HCT116 (cell line): ENCODE measurements around the gene PTPRZ1. TPM values are rescaled to one million over a fixed set of nuclear protein-coding genes. Genes with fewer than 3 reads are reported as not detected.

Experiments used
- ATAC-seq: fragments of 200-7000 bp; cut with Tn5 transposase; 2 replicates; pipeline ENCODE4 v1.9.1; 2020; ENCODE audit warnings: mild to moderate bottlenecking, moderate library complexity
- BruUV-seq: library from RNA; stranded (reverse); fragments of 400-500 nt; replicated peaks from 2 replicates; lab custom pipeline; 2021; lab: Mats Ljungman, UMichigan
- CTCF ChIA-PET: fragments of 300-600 bp; sonication (Branson Sonifier 250); formaldehyde crosslinking; loops from one replicate; lab custom pipeline; 2021; ENCODE audit warnings: antibody characterized with exemption; lab: Charles Lee
- POLR2A ChIA-PET: fragments of 300-600, 350-600 bp; sonication (Branson Sonifier 250); formaldehyde crosslinking; loops from one replicate; lab custom pipeline; 2021; ENCODE audit warnings: antibody characterized with exemption; lab: Charles Lee
- RAD21 ChIA-PET, 2 experiments: fragments of 300-600 bp; sonication (Branson Sonifier 250); formaldehyde crosslinking; loops; one replicate each; lab custom pipeline; 2023; ENCODE audit warnings: low total read pairs in 2 of 2; ENCODE audit not compliant: uncharacterized antibody in 2 of 2, unreplicated experiment in 2 of 2, low non-redundant PET in 1 of 2; lab: Charles Lee
- DNase-seq: peaks from one replicate; pipeline ENCODE4 v3.0.0-alpha.2; 2010; ENCODE audit warnings: low read depth, low spot score
- H2AFZ ChIP-seq: fragments of 200-600 bp; shearing (Covaris generic), sonication (generic); 2 replicates; pipeline ENCODE4 v1.6.1; 2017; ENCODE audit warnings: low read depth, mixed run types, mixed read lengths, antibody characterized with exemption, low read length; ENCODE audit not compliant: poor library complexity, severe bottlenecking
- H3K27ac ChIP-seq: 2 replicates; pipeline ENCODE4 v1.5.1; 2012; ENCODE audit warnings: low read depth, low read length
- H3K27me3 ChIP-seq: fragments of 200-600 bp; sonication (generic); 2 replicates; pipeline ENCODE4 v1.6.1; 2016; ENCODE audit warnings: mixed run types, low read length, mixed read lengths; ENCODE audit not compliant: insufficient read depth
- H3K36me3 ChIP-seq, 2 experiments: fragments of 200-500 bp in 1 of 2; fragments of 200-600 bp in 1 of 2; sonication (Bioruptor generic) in 1 of 2; sonication (generic) in 1 of 2; 2 replicates each; pipeline versions ENCODE4 v1.5.1 to v1.6.1; 2014 to 2016; ENCODE audit warnings: low read length in 2 of 2, inconsistent platforms in 1 of 2, mixed read lengths in 1 of 2, mixed run types in 1 of 2; ENCODE audit not compliant: insufficient read depth in 2 of 2, control insufficient read depth in 1 of 2
- H3K4me1 ChIP-seq, 2 experiments: fragments of 200-600 bp in 1 of 2; sonication (generic) in 1 of 2; 2 replicates each; pipeline versions ENCODE4 v1.5.1 to v1.6.1; 2012 to 2017; ENCODE audit warnings: low read length in 2 of 2, inconsistent platforms in 1 of 2, mild to moderate bottlenecking in 1 of 2, mixed read lengths in 1 of 2, mixed run types in 1 of 2, moderate library complexity in 1 of 2; ENCODE audit not compliant: insufficient read depth in 2 of 2, control insufficient read depth in 1 of 2
- H3K4me2 ChIP-seq: fragments of 200-600 bp; sonication (generic); 2 replicates; pipeline ENCODE4 v1.6.1; 2017; ENCODE audit warnings: mixed run types, low read length, mixed read lengths
- H3K4me3 ChIP-seq, 2 experiments: fragments of 200-600 bp in 1 of 2; sonication (generic) in 1 of 2; replicated peaks in 1 of 2; 2 replicates each; pipeline ENCODE4 v1.5.1; 2011 to 2016; ENCODE audit warnings: low read length in 2 of 2, control low read depth in 1 of 2, low read depth in 1 of 2, mild to moderate bottlenecking in 1 of 2, mixed read lengths in 1 of 2, mixed run types in 1 of 2
- H3K79me2 ChIP-seq: fragments of 200-600 bp; sonication (generic); 2 replicates; pipeline ENCODE4 v1.6.1; 2017; ENCODE audit warnings: mild to moderate bottlenecking, mixed run types, low read length, moderate library complexity, mixed read lengths; ENCODE audit not compliant: insufficient read depth
- H3K9ac ChIP-seq: fragments of 200-600 bp; sonication (generic); 2 replicates; pipeline ENCODE4 v1.6.1; 2016; ENCODE audit warnings: low read length, mixed read lengths
- H3K9me2 ChIP-seq: fragments of 200-600 bp; sonication (generic), shearing (Covaris generic); 2 replicates; pipeline ENCODE4 v1.6.1; 2017; ENCODE audit warnings: mixed run types, mild to moderate bottlenecking, moderate library complexity; ENCODE audit not compliant: insufficient read depth
- H3K9me3 ChIP-seq, 2 experiments: fragments of 200-500 bp in 1 of 2; fragments of 200-600 bp in 1 of 2; sonication (Bioruptor generic) in 1 of 2; sonication (generic) in 1 of 2; 2 replicates each; pipeline ENCODE4 v1.6.1; 2014 to 2017; ENCODE audit warnings: low read length in 2 of 2, mixed read lengths in 2 of 2, inconsistent platforms in 1 of 2, low read depth in 1 of 2, mild to moderate bottlenecking in 1 of 2, mixed run types in 1 of 2, moderate library complexity in 1 of 2; ENCODE audit not compliant: control insufficient read depth in 1 of 2, insufficient read depth in 1 of 2
- H4K20me1 ChIP-seq: fragments of 200-600 bp; sonication (generic), shearing (Covaris generic); 2 replicates; pipeline ENCODE4 v1.6.1; 2017; ENCODE audit warnings: mixed run types, mild to moderate bottlenecking, moderate library complexity; ENCODE audit not compliant: insufficient read depth
- ATF3 ChIP-seq: IDR thresholded peaks from 2 replicates; pipeline ENCODE4 v1.6.1; 2012
- CBX3 ChIP-seq: IDR thresholded peaks from 2 replicates; pipeline ENCODE4 v1.6.1; 2012; ENCODE audit warnings: low read depth
- CEBPB ChIP-seq: IDR thresholded peaks from 2 replicates; pipeline ENCODE4 v1.6.1; 2012; ENCODE audit warnings: low read depth
- EGR1 ChIP-seq: IDR thresholded peaks from 2 replicates; pipeline ENCODE4 v1.6.1; 2012; ENCODE audit warnings: low read depth
- EZH2 ChIP-seq: fragments of 200-600 bp; sonication (generic); IDR thresholded peaks from 2 replicates; pipeline ENCODE4 v1.6.1; 2017; ENCODE audit warnings: antibody characterized with exemption, mixed run types
- EZH2phosphoT487 ChIP-seq: fragments of 200-600 bp; IDR thresholded peaks from 2 replicates; pipeline ENCODE4 v1.6.1; 2018; ENCODE audit warnings: antibody characterized with exemption, borderline replicate concordance
- FOSL1 ChIP-seq: IDR thresholded peaks from 2 replicates; pipeline ENCODE4 v1.6.1; 2012; ENCODE audit warnings: low read depth
- JUND ChIP-seq: IDR thresholded peaks from 2 replicates; pipeline ENCODE4 v1.6.1; 2012
- POLR2A ChIP-seq: IDR thresholded peaks from 2 replicates; pipeline ENCODE4 v1.7.0; 2011; ENCODE audit warnings: borderline replicate concordance; ENCODE audit not compliant: insufficient read depth, insufficient read length; ENCODE audit errors: extremely low read depth
- POLR2AphosphoS5 ChIP-seq: IDR thresholded peaks from 2 replicates; pipeline ENCODE4 v1.6.1; 2011; ENCODE audit warnings: mild to moderate bottlenecking, low read depth, low read length, moderate library complexity
- RAD21 ChIP-seq: IDR thresholded peaks from 2 replicates; pipeline ENCODE4 v1.6.1; 2012; ENCODE audit warnings: low read depth, mild to moderate bottlenecking
- SIN3A ChIP-seq: IDR thresholded peaks from 2 replicates; pipeline ENCODE4 v1.6.1; 2012; ENCODE audit warnings: low read depth
- SP1 ChIP-seq: IDR thresholded peaks from 2 replicates; pipeline ENCODE4 v1.6.1; 2012; ENCODE audit warnings: low read depth
- SRF ChIP-seq: IDR thresholded peaks from 2 replicates; pipeline ENCODE4 v1.6.1; 2012; ENCODE audit warnings: low read depth
- TCF7L2 ChIP-seq: IDR thresholded peaks from 2 replicates; pipeline ENCODE4 v1.7.0; 2011; ENCODE audit warnings: borderline replicate concordance, inconsistent platforms; ENCODE audit not compliant: insufficient read depth, insufficient read length; ENCODE audit errors: extremely low read depth
- YY1 ChIP-seq: IDR thresholded peaks from 2 replicates; pipeline ENCODE4 v1.6.1; 2011; ENCODE audit warnings: low read length, low read depth, moderate library complexity, mild to moderate bottlenecking; ENCODE audit not compliant: insufficient replicate concordance; ENCODE audit errors: extremely low read depth
- ZBTB33 ChIP-seq: IDR thresholded peaks from 2 replicates; pipeline ENCODE4 v1.6.1; 2011; ENCODE audit warnings: mild to moderate bottlenecking, low read length, moderate library complexity; ENCODE audit not compliant: insufficient replicate concordance; ENCODE audit errors: extremely low read depth
- ZFX ChIP-seq: fragments of 450-650 bp; IDR thresholded peaks from 2 replicates; pipeline ENCODE4 v1.6.1; 2017
- ZNF274 ChIP-seq: fragments of 200-500 bp; sonication (Bioruptor generic); IDR thresholded peaks from 2 replicates; pipeline ENCODE4 v1.6.1; 2014; ENCODE audit warnings: mild to moderate bottlenecking, low read depth, low read length, inconsistent platforms
- intact Hi-C: fragments of 100-400 bp; cut with micrococcal nuclease; formaldehyde crosslinking; loops from 2 replicates; pipeline ENCODE4 v1.10.0; 2022
- total RNA-seq: library from RNA; stranded (reverse); gene quantifications from one replicate; pipeline ENCODE4 v1.2.1, GENCODE V29; 2021; ENCODE audit not compliant: unreplicated experiment
- TF ChIP-seq, protein P1 (sequence below): IDR thresholded peaks from 2 replicates; pipeline ENCODE4 v1.6.1; 2012

The PTPRZ1 gene
- total RNA-seq, 1 experiment from 2014 or later, result 0.25 TPM

DNA sequence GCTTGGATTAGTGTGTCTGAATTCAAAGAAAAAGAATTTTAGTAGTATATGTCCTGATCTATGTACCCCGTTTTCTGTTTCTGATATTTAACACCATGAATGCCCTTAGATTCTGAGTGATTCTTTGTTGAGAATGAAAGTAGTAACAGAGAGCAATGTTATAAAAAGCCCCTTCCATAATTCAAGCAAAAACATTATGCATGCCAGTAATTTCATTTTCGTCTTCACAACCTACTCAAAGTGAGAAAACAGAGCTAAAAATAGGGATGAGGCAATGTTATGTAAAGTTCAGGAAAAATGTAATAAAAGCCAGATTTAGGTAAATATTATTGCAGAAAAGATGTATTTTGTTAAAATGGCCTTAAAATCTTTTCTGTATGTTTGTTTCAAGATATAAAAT lies 28.1 kb downstream of the PTPRZ1 start:
- no TSS peak for BruUV-seq

GRCh38 chr7:121904120-121904519 lies 31.2 kb downstream of the PTPRZ1 start:
- DNase-seq (no peak), ATAC-seq (no peak)
- POLR2A ChIA-PET, result no interaction called here
- no peaks in the 10 kb centered on the region for H4K20me1 ChIP-seq
- BruUV-seq, result no TSS peak
- intact Hi-C loops, result no loop called here
- no peaks in the 10 kb centered on the region for H3K4me1 ChIP-seq
- H3K9me3 ChIP-seq, result no peaks in the 10 kb centered on the region
- no peak overlapping the region for H3K9ac ChIP-seq
- RAD21 ChIA-PET, result no interaction called here
- CTCF ChIA-PET, result no interaction called here
- no peak for TF ChIP-seq YY1
- TF ChIP-seq CBX3, result no peak
- no peak for TF ChIP-seq FOSL1
- TF ChIP-seq ZNF274, result no peak
- no peak for TF ChIP-seq CEBPB
- no peak for TF ChIP-seq ZBTB33
- no peak for TF ChIP-seq EGR1
- no peak for TF ChIP-seq TCF7L2
- TF ChIP-seq JUND, result no peak
- no peak for TF ChIP-seq ZFX
- TF ChIP-seq POLR2A, result no peak
- no peak for TF ChIP-seq POLR2AphosphoS5
- no peak for TF ChIP-seq SRF
- TF ChIP-seq RAD21, result no peak
- no peak overlapping the region for H3K4me2 ChIP-seq
- H3K9me2 ChIP-seq, result no peaks in the 10 kb centered on the region
- H3K4me3 ChIP-seq, result no peak overlapping the region
- no peak overlapping the region for H3K27ac ChIP-seq
- no peaks in the 10 kb centered on the region for H3K36me3 ChIP-seq
- no peak overlapping the region for H2AFZ ChIP-seq
- H3K79me2 ChIP-seq, result no peaks in the 10 kb centered on the region
- H3K27me3 ChIP-seq, result no peaks in the 10 kb centered on the region

More for the DNA sequence above, 28.1 kb downstream of the PTPRZ1 start:
- Histone ChIP-seq H3K79me2 (no peaks in the 10 kb centered on the region), H3K36me3 (no peaks in the 10 kb centered on the region), H4K20me1 (no peaks in the 10 kb centered on the region), H3K4me2 (no peak overlapping the region), H3K9me2 (no peaks in the 10 kb centered on the region), H3K4me3 (no peak overlapping the region), H3K9ac (no peak overlapping the region), H3K27ac (no peak overlapping the region), H2AFZ (no peak overlapping the region), H3K9me3 (no peaks in the 10 kb centered on the region), H3K27me3 (no peaks in the 10 kb centered on the region), H3K4me1 (no peaks in the 10 kb centered on the region)
- DNase-seq, result no peak
- ChIA-PET POLR2A (no interaction called here), CTCF (no interaction called here), RAD21 (no interaction called here)
- no peak for ATAC-seq
- no peak for TF ChIP-seq RAD21
- TF ChIP-seq ATF3, result no peak
- no peak for TF ChIP-seq YY1
- no peak for TF ChIP-seq EZH2phosphoT487
- TF ChIP-seq TCF7L2, result no peak
- no peak for TF ChIP-seq SP1
- TF ChIP-seq EZH2, result no peak
- TF ChIP-seq, protein P1, sequence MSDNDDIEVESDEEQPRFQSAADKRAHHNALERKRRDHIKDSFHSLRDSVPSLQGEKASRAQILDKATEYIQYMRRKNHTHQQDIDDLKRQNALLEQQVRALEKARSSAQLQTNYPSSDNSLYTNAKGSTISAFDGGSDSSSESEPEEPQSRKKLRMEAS, result no peak
- no peak for TF ChIP-seq SIN3A
- no peak for TF ChIP-seq ZNF274
- TF ChIP-seq ZFX, result no peak
- no peak for TF ChIP-seq FOSL1
- intact Hi-C loops, result no loop called here
